Measurements from ENCODE around the gene NDUFV3.
"Not testable (repeated sequence)": the region's sequence is repeated elsewhere in the genome, so short reads cannot be mapped to it uniquely, and the experiment has no call there.

The NDUFV3 gene

DNA sequence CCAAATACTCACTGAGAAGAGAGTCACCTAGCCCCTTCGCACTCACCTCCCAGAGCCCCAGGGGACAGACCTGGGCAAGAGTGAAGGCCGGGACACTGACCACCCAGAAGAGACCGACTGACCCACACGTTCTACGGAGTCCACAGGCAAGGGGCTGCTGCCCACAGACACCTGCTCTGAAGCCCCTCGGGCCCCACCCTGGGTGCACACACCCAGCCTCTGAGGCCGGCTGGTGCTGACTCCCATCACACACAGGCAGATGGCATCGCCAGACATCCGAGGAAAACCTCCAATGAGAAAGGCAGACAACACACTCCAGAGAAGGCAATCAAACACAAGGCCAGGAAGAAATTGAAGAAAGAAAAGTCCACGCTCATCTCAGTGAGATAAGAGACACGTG lies 35.9 kb upstream of the NDUFV3 start:
- no peak for DNase-seq

DNA sequence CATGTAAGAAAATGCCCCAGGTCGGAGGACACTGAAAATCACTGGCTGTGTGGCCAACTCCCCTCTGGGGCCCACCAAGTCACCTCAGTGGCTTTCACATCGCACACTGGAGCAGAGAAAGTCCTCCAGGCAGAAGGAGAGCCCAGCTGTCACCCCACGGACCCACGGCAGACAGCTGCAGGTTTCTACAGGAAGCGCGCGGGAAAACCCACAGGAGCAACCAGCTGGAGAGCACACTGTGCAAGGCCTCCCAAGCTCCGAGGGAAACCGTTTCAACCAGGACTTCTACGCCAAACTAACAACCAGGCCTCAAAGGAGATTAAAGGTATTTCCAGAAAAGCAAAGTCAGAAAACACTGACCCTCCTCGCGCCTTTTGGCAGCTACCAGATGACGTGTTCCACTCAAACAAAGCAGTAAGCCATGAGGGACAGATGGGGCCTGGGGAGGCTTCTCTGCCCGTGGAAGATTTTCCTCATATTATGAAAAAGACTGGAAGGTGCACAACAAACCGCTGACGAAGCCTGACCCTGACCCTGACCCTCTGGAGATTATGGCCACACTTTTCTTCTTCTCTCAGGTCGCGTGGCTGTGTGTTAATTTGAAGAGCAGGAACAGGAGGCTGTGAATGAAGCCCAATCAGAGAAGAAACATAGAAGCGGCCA lies 34.8 kb upstream of the NDUFV3 start:
- no peak for DNase-seq

GRCh38 chr21:42858957-42859890 lies 33.9 kb upstream of the NDUFV3 start:
- DNase-seq, result no peak

- no peak for DNase-seq
Observed at GRCh38 chr21:42859891-42860230, 33.2 kb upstream of the NDUFV3 start.

DNA sequence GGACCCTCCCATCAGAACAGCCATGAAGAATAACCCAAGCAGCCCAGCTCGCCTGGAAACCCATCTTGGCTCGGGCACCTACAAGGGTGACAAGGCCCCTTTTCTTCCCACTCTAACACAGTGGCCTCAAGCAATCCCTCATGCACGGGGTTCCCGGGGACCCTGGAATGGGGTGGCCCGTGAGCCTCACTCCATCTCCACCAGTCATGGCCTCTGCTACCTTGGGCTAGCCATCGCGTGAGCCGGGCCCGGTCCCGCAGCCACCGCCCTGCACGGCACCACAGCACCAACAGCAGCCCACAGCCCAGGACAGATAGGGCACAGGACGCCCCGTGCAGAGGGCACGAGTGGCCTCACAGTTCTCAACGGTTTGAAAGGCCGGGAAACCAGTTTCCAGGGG lies 32.8 kb upstream of the NDUFV3 start:
- no peak for DNase-seq

GRCh38 chr21:42861311-42861847 lies 31.7 kb upstream of the NDUFV3 start:
- DNase-seq, result no peak

DNA sequence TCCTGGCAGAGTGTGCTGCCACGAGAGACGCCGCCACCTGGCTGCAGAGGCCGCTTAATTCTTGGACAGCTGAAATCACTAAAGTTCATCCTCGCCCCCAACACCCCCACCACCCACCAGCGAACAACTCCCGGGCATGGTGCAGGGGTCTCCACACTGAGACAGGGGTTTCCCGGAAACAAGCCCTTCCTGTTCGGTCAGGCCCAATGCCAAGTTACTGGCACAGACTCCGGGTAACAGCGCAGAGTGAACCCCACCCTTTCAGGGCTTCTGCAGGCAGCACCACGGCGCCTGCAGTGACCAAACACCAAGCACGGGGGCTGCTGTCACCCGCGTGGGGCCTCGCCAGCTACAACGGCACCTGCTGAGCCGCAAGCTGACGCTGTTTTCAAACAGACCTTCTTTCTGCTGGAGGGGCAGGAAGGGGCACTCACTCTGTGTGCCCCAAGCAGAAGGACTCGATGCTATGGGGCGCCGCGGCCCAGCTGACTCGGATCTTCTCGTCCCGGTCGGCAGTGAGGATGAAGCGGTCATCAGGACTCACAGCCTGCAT lies 31.2 kb upstream of the NDUFV3 start:
- no peak for DNase-seq

- peak; percentile 81 for DNase-seq
Observed at GRCh38 chr21:42862774-42863503, 30.2 kb upstream of the NDUFV3 start.

DNA sequence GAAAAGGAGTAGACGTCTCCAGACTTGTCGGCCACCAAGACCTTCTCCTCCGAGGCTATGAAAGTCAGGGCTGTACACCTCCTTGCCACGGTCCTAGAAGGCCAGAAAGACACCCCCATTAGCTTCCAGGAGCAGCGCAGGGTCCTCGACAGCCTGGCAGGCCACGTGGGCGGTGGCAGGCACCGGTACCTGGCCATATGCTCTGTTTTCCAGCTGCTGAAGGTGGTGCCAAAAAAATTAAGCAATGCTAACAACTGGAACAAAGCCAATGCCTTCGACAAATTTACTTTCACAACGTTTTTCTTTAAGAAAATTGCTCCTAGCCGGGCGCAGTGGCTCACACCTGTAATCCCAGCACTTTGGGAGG lies 29.6 kb upstream of the NDUFV3 start:
- no peak for DNase-seq

DNA sequence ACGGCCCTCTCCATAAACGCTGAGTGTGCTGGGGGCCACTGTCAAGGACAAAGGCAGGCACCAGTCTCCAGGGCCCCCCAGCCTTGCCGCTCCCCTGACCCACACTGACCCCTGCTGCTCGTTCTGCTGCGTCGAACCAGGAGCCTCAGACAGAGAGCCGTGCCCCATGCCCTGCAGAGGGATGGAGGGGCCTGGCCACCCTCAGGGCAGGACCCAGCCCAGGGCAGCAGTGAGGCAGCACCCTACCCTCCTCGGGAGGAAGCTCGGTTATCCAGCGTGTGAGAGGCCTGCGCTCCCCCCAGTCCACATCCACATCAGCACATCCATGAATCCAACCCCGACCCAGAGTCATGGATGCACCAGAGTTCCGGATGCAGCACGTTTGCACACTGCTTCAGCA lies 28.8 kb upstream of the NDUFV3 start:
- no peak for DNase-seq

DNA sequence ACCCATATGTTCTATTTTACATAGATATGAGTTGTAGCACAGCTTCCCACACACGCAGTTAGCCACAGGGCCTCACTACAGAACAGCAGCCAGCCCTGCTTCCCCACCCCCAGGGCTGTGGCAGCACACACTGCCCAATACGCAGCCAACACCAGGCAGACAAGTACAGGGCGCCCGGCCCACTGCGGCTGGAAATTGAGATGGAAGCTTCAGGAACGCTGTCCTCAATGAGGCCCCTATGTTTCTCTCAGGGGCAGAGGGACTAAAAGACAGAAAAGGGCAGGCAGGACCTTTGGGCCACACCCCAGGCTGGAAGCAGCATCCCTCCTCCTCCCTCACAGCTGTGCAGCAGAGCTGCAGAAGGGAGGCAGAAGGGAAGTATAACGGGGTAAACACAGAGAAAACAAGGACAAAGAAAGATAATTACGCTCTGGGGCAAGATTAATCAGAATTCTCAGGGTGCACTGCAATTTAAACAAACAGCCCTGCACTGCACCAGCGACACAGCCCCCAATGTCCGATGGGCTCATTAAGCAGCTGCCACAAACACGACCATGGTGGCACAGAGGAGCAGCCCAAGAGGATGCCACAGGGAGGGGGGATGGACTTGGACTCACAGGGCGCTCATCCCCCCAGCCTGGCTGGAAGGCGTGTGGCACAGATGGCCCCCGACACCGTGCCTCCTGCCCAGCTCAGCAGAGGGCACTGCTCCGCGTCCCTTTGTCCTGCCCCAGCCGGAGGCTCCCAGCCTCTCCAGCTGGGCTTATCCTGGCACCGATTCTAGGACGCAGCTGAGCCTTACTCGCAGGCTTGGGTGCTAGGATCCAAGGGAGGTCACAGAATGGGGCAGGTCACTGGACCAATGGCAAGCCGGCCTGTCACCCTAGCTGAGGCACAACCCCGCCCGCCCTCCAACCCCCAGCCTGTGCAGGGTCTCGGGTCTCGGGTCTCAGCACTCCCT lies 28.0 kb upstream of the NDUFV3 start:
- DNase-seq, result no peak

DNA sequence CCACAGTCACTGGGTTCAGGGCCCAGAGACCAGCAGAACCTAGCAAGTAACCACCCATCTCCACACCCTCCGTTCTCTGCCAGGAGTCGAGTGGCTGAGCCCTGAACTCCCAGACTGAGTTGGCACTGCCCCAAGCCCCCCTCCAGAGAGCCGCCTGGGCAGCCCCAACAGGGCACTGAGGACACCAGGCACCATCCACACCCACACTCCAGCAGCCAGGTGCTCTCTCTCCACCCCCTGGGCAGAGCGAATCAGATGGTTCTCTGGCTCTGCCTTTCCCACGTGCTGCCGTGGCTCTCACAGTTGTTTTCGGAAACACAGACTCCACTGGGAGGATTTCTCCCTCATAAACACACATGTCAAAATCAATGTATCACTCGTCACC lies 27.3 kb upstream of the NDUFV3 start:
- DNase-seq, result no peak

- DNase-seq, result no peak
Observed at GRCh38 chr21:42868196-42868595, 24.9 kb upstream of the NDUFV3 start.

- DNase-seq, result no peak
Observed at GRCh38 chr21:42873096-42873495, 20.0 kb upstream of the NDUFV3 start.

DNA sequence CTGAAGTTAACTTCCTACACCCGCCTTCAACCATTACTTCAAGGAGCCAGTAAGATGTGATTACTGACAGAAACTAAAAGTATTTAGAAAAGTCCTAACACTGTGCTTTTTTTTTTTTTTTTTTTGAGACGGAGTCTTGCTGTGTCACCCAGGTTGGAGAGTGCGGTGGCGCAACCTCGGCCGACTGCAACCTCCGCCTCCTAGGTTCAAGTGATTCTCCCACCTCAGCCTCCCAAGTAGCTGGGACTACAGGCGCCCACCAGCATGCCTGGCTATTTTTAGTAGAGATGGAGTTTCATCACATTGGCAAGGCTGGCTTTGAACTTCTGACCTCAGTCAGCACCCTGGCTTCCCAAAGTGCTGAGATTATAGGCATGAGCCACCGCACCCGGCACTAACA lies 17.3 kb upstream of the NDUFV3 start:
- DNase-seq, result not testable (repeated sequence)

- DNase-seq, result no peak
Observed at GRCh38 chr21:42878678-42878992, 14.5 kb upstream of the NDUFV3 start.

GRCh38 chr21:42878993-42879787 lies 13.9 kb upstream of the NDUFV3 start, which contains the start of gene WDR4:
WDR4 (minus strand) TSS chr21:42879539; CDS start chr21:42879495, 44 bp downstream.
- DNase-seq, result peak; percentile 98

DNA sequence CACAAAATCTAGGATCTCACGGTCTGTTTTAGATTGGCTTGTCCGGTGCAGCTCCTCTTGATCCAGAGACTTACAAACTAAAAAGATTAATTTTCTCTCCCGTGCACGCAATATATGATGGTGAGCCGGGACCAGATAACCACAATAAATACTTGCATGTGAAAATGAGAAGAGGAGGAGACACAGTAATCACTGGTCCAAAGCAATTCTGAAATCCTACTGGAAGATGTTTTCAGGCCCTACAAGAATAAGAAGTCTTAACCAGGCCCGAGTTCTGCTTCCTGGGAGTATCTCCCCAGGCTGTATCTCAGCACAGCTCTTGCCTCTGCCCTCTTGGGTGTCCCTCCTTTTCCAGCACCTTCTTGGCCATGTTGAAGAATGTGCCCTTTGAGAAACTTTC lies 12.8 kb upstream of the NDUFV3 start:
- DNase-seq, result no peak

DNA sequence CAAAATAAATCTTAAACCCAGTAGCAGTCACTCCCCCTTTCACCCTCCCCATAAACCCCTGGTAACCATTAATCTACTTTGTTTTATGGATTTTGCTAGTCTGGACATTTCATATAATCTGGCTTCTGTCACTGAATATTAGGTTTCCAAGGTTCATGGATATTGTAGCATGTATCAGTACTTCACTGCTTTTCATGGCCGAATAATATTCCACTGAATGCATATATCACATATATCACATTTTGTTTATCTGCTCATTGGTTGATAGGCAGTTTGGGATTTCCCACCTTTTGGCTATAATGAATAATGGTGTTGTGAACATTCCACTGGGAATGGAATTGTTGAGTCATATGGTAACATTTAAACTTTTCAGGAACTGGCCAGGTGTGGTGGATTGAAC lies 9.2 kb upstream of the NDUFV3 start:
- DNase-seq, result no peak

GRCh38 chr21:42887326-42887725 lies 5.8 kb upstream of the NDUFV3 start:
- no peak for DNase-seq

DNA sequence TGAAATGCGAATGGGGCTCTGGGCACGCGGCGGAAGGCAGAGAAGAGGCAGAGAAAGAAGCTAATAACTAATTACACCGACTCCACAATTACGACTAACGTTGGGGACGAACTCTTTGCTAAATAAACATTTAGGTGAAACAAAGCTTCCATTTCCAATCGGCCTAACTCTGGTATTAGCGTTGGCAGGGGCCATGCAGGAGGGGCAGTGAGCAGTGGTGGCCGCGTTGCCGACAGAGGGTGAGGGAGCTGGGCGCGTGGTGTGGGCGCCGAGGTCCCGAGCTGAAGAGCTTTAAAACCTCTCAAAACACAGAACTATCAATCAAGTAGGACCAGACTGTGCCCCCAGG lies 553 bp upstream of the NDUFV3 start:
- DNase-seq, result no peak

Data from RPMI8226 (cell line).